ENCODE data around the gene TBXAS1.

Gene TBXAS1

DNA sequence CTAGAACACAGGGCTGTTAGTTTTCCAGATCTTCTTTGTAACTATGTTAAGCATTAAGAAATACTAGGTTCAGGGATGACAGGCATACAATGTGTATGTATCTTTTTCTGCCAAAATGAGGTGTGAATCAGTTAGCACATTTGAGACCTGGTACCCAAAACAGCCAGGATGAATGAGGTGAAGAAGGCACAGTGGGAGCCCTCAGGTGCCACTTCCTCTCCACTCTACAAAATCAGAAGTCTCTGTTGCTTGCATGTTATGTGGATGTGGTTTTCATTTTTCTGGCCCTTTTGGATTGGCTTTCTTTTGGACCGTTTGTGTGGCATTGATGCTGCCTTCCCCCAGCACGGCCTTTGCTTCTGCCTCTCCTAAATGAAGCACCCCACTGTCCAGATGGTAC lies 15.4 kb upstream of the TBXAS1 start:
- Histone ChIP-seq H4K20me1 (ENCODE audit: insufficient read depth, low read length, poor library complexity, severe bottlenecking) (no peaks in the 10 kb centered on the region), H3F3A (ENCODE audit: low read depth) (no peaks in the 10 kb centered on the region), H2AFZ (ENCODE audit: low read length) (no peak overlapping the region), H3K9me2 (replicated peaks; ENCODE audit: low read depth, low read length) (no peaks in the 10 kb centered on the region), H3K9ac (ENCODE audit: low read depth, low read length, poor library complexity, severe bottlenecking) (no peak overlapping the region), H3K4me1 (ENCODE audit: insufficient read depth, low read length, poor library complexity, severe bottlenecking) (peaks cover 19% of the 10 kb centered on the region), H3K79me2 (ENCODE audit: insufficient read depth, low read length) (no peaks in the 10 kb centered on the region), H3K27me3 (ENCODE audit: insufficient read depth, low read length, poor library complexity, severe bottlenecking) (no peaks in the 10 kb centered on the region), H3K9me3 (ENCODE audit: insufficient read depth, low read depth, low read length) (no peaks in the 10 kb centered on the region), H3K4me3 (ENCODE audit: low read length, poor library complexity, severe bottlenecking) (no peak overlapping the region), H3K4me2 (ENCODE audit: low read depth, low read length, poor library complexity, severe bottlenecking) (no peak overlapping the region), H3K36me3 (ENCODE audit: insufficient read depth, low read length) (no peaks in the 10 kb centered on the region)
- TF ChIP-seq EZH2phosphoT487 (IDR thresholded peaks at IDR 0.05; ENCODE audit: borderline replicate concordance): no peak
- TF ChIP-seq, protein P1, sequence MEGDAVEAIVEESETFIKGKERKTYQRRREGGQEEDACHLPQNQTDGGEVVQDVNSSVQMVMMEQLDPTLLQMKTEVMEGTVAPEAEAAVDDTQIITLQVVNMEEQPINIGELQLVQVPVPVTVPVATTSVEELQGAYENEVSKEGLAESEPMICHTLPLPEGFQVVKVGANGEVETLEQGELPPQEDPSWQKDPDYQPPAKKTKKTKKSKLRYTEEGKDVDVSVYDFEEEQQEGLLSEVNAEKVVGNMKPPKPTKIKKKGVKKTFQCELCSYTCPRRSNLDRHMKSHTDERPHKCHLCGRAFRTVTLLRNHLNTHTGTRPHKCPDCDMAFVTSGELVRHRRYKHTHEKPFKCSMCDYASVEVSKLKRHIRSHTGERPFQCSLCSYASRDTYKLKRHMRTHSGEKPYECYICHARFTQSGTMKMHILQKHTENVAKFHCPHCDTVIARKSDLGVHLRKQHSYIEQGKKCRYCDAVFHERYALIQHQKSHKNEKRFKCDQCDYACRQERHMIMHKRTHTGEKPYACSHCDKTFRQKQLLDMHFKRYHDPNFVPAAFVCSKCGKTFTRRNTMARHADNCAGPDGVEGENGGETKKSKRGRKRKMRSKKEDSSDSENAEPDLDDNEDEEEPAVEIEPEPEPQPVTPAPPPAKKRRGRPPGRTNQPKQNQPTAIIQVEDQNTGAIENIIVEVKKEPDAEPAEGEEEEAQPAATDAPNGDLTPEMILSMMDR (conservative IDR thresholded peaks at IDR 0.05; ENCODE audit: low read length): no peak

DNA sequence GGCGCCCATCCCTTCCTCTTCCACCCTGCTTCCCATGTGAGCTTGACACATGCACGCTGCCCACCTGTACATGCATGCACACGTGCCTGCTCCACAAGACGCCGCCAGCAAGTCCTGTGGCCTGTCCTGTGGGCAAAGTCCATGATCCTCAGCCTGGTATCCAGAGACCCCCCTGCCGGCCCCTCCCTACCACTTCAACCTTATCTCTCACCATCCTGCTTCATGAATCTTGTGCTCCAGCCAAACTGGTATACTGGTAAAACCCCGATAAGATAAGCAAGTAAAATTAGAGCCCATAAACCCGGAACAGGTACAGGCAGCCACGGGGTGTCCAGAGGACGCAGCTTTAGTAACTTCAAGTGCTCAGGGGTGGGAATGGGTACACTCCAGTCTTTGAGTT lies 11.8 kb upstream of the TBXAS1 start:
- Histone ChIP-seq H3K79me2 (ENCODE audit: insufficient read depth, low read length) (no peaks in the 10 kb centered on the region), H3K27me3 (ENCODE audit: insufficient read depth, low read length, poor library complexity, severe bottlenecking) (no peaks in the 10 kb centered on the region), H3K4me3 (ENCODE audit: low read length, poor library complexity, severe bottlenecking) (no peak overlapping the region), H2AFZ (ENCODE audit: low read length) (no peak overlapping the region), H4K20me1 (ENCODE audit: insufficient read depth, low read length, poor library complexity, severe bottlenecking) (no peaks in the 10 kb centered on the region), H3K36me3 (ENCODE audit: insufficient read depth, low read length) (no peaks in the 10 kb centered on the region), H3K9me3 (ENCODE audit: insufficient read depth, low read depth, low read length) (no peaks in the 10 kb centered on the region), H3K4me2 (ENCODE audit: low read depth, low read length, poor library complexity, severe bottlenecking) (no peak overlapping the region), H3K4me1 (ENCODE audit: insufficient read depth, low read length, poor library complexity, severe bottlenecking) (peaks cover 5% of the 10 kb centered on the region), H3F3A (ENCODE audit: low read depth) (no peaks in the 10 kb centered on the region), H3K9me2 (replicated peaks; ENCODE audit: low read depth, low read length) (no peaks in the 10 kb centered on the region), H3K9ac (ENCODE audit: low read depth, low read length, poor library complexity, severe bottlenecking) (no peak overlapping the region)
- TF ChIP-seq, protein P1 (conservative IDR thresholded peaks at IDR 0.05; ENCODE audit: low read length): no peak
- no peak for TF ChIP-seq EZH2phosphoT487 (IDR thresholded peaks at IDR 0.05; ENCODE audit: borderline replicate concordance)

DNA sequence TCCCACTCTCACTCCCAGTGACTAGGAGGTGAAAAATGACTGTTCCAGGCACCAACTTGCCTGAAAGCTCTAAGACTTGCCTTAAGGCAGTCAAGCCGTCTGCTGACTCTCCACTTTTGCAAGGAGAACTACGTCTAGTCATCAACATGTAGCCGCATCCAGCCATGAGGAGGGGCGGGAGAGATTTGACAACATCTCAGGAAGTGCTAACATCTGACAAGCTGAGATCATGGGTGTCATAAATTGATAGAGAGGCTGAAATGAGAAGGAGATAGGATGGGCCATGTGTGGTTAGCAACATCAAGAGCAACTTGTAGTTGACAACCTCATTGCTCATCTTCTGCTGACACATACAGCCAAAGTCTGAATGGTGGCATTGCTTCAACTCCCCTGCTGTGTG lies 9.0 kb upstream of the TBXAS1 start:
- H3K79me2 ChIP-seq (ENCODE audit: insufficient read depth, low read length): no peaks in the 10 kb centered on the region
- H3K27me3 ChIP-seq (ENCODE audit: insufficient read depth, low read length, poor library complexity, severe bottlenecking): no peaks in the 10 kb centered on the region
- TF ChIP-seq, protein P1 (conservative IDR thresholded peaks at IDR 0.05; ENCODE audit: low read length): no peak
- no peak for TF ChIP-seq EZH2phosphoT487 (IDR thresholded peaks at IDR 0.05; ENCODE audit: borderline replicate concordance)
- no peaks in the 10 kb centered on the region for H3K9me3 ChIP-seq (ENCODE audit: insufficient read depth, low read depth, low read length)
- no peak overlapping the region for H3K4me2 ChIP-seq (ENCODE audit: low read depth, low read length, poor library complexity, severe bottlenecking)
- H3K4me3 ChIP-seq (ENCODE audit: low read length, poor library complexity, severe bottlenecking): no peak overlapping the region
- H3K9me2 ChIP-seq (replicated peaks; ENCODE audit: low read depth, low read length): no peaks in the 10 kb centered on the region
- H4K20me1 ChIP-seq (ENCODE audit: insufficient read depth, low read length, poor library complexity, severe bottlenecking): no peaks in the 10 kb centered on the region
- peaks cover 5% of the 10 kb centered on the region for H3K4me1 ChIP-seq (ENCODE audit: insufficient read depth, low read length, poor library complexity, severe bottlenecking)
- H3K36me3 ChIP-seq (ENCODE audit: insufficient read depth, low read length): no peaks in the 10 kb centered on the region
- no peak overlapping the region for H3K9ac ChIP-seq (ENCODE audit: low read depth, low read length, poor library complexity, severe bottlenecking)
- H3F3A ChIP-seq (ENCODE audit: low read depth): no peaks in the 10 kb centered on the region
- H2AFZ ChIP-seq (ENCODE audit: low read length): no peak overlapping the region

Measured in Loucy (cell line).